Activated T-helper 1 cell treated with anti-CD3 and anti-CD28 coated beads, Interleukin-12 subunit alpha, Interleukin-12 subunit beta, Interleukin-2, Interleukin-4 antibody, amounts not matched to agents 30 ng/mL and 10 ng/mL and 1 ng/mL, durations not matched to agents 14 hours and 24 hours and 36 hours (primary cell): ENCODE results near the gene ROCK1. TPM values are rescaled to one million over a fixed set of nuclear protein-coding genes. Genes with fewer than 3 reads are reported as not detected.
"Not testable (repeated sequence)": the region's sequence is repeated elsewhere in the genome, so short reads cannot be mapped to it uniquely, and the experiment has no call there.

ENCODE experiments used
- DNase-seq: peaks from one replicate; pipeline ENCODE4 v3.0.0; 2021; ENCODE audit warnings: low spot score
- H3K27ac Mint-ChIP-seq: one replicate; pipeline ENCODE4 v1.8.0; 2021; ENCODE audit warnings: mild to moderate bottlenecking, mixed read lengths
- H3K27me3 Mint-ChIP-seq: one replicate; pipeline ENCODE4 v1.8.0; 2022; ENCODE audit warnings: mild to moderate bottlenecking, moderate library complexity, mixed read lengths; ENCODE audit not compliant: insufficient read depth
- H3K36me3 Mint-ChIP-seq: one replicate; pipeline ENCODE4 v1.8.0; 2021; ENCODE audit warnings: low read depth, mixed read lengths
- H3K4me1 Mint-ChIP-seq: one replicate; pipeline ENCODE4 v1.8.0; 2021; ENCODE audit warnings: low read depth, mixed read lengths
- H3K4me3 Mint-ChIP-seq: one replicate; pipeline ENCODE4 v1.8.0; 2021; ENCODE audit warnings: mild to moderate bottlenecking, moderate library complexity, mixed read lengths
- H3K9me3 Mint-ChIP-seq: one replicate; pipeline ENCODE4 v1.8.0; 2021; ENCODE audit warnings: mixed read lengths
- intact Hi-C: fragments of 100-400 bp; cut with micrococcal nuclease; formaldehyde crosslinking; loops from one replicate; pipeline ENCODE4 v1.15.1; 2024
- total RNA-seq: library from RNA; stranded (reverse); gene quantifications from 2 replicates; pipeline ENCODE4 v1.2.3, GENCODE V29; 2022

Gene ROCK1
- total RNA-seq, 1 donor from 2014 or later, result 58.6 TPM

DNA sequence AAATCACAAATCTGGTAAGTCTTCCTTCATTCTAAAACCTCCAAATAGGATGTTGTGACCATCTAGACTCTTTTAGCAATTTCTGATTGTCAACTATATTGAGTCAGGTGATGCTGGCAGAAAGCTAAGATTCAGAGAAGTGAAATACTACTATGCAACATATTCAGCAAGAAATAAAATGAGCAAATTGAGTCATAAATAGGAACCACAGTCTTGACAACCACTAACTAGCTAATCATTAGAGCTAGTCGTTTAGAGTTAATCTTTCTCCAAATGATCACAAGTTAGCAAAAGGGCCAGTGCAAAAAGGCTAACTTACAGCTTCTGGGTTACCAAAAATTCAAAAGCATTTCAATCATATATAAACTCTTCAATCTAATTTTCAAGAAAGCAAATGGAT, 54.5 kb downstream of the ROCK1 start:
- DNase-seq, result no peak
- intact Hi-C loops, result no loop called here
- Mint-ChIP-seq H3K27me3 (no peaks in the 10 kb centered on the region), H3K27ac (no peak overlapping the region), H3K4me3 (no peak overlapping the region), H3K36me3 (no peaks in the 10 kb centered on the region), H3K4me1 (no peaks in the 10 kb centered on the region), H3K9me3 (no peaks in the 10 kb centered on the region)

DNA sequence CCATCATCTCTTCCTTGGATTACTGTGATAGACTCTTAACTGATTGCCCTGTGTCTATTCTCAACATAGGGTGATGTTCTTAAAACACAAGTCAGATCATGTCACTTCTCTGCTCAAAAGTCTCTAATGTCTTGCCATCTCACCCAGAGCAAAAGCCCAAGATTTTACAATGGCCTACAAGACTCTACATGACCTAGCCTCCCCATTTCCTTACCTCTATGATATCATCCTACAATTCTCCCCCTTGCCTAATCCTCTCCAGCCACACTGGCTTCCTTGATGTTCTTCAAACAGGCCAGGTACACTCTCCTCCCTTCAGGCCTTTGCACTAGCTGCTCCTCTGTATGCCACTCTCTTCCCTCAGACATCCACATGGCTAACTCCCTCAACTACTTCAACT, 55.1 kb downstream of the ROCK1 start:
- H3K27me3 Mint-ChIP-seq, result no peaks in the 10 kb centered on the region
- no peaks in the 10 kb centered on the region for H3K9me3 Mint-ChIP-seq
- no peak overlapping the region for H3K27ac Mint-ChIP-seq
- DNase-seq, result no peak
- H3K36me3 Mint-ChIP-seq, result no peaks in the 10 kb centered on the region
- H3K4me1 Mint-ChIP-seq, result no peaks in the 10 kb centered on the region
- intact Hi-C loops, result no loop called here
- H3K4me3 Mint-ChIP-seq, result no peak overlapping the region

DNA sequence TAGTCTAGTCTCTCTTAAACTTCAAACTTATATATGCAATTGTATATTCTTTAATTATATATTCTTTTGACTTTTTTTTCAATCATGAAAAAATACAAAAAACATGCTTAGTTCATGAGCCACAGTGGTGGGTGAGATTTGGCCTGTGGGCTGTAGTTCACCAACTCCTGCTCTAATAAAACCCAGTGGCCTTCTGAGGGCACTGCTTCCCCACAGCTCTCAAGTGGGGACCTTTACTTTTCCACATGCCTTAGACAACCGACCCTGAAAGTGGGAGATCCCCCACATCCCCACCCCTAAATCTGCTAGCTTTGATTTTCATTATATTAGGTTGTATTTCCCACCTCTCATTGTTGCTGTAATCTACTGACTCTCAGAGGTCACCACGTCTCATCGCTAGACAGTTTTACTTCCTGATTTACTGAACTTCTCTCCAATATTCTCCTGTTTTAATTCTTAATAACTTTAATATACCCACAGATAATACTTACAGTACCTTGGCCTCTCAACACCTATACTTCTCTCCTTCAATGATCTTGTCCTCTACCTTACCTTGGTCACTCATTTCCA, 57.3 kb downstream of the ROCK1 start:
- Mint-ChIP-seq H3K27ac (no peak overlapping the region), H3K36me3 (peaks cover under 1% of the 10 kb centered on the region), H3K4me1 (peaks cover 6% of the 10 kb centered on the region), H3K27me3 (no peaks in the 10 kb centered on the region), H3K4me3 (no peak overlapping the region), H3K9me3 (no peaks in the 10 kb centered on the region)
- intact Hi-C loops, result no loop called here
- DNase-seq, result no peak

DNA sequence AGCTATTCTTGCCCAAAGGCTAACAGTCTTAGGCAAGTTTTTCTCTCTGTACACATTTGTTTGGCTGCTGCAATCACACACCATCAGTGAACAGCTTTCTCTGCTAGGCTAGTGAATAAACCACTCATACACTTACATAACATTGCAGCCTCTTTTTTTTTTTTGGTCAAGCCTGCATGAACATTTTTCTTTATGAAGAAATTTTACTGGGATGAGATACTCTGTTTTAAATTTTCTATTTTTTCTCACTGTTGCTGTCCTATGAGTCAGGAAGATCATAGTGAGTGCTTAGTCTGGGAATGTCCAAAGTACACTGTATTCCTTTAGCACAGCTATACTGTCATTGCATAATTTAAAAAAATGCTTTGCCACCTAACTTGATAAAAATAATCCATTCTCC, 58.5 kb downstream of the ROCK1 start:
- no peak overlapping the region for H3K4me3 Mint-ChIP-seq
- peaks cover 13% of the 10 kb centered on the region for H3K4me1 Mint-ChIP-seq
- no peak overlapping the region for H3K27ac Mint-ChIP-seq
- no peak for DNase-seq
- H3K27me3 Mint-ChIP-seq, result no peaks in the 10 kb centered on the region
- peaks cover 1% of the 10 kb centered on the region for H3K36me3 Mint-ChIP-seq
- no peaks in the 10 kb centered on the region for H3K9me3 Mint-ChIP-seq
- intact Hi-C loops, result no loop called here

DNA sequence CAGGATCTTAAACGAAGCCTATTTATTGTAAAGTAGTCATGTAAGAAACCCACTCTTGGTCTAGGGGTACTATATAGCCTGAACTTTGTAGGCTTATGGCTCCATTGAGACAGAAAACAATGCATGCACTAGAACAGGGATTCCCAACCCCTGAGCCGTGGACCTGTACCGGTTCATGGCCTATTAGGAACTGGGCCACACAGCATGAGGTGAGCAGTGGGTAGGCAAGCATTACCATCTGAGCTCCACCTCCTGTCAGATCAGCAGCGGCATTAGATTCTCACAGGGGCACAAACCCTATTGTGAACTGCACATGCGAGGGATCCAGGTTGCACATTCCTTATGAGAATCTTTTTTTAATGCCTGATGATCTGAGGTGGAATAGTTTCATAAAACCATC, 59.2 kb downstream of the ROCK1 start:
- Mint-ChIP-seq H3K9me3 (no peaks in the 10 kb centered on the region), H3K27ac (no peak overlapping the region), H3K4me3 (no peak overlapping the region), H3K27me3 (no peaks in the 10 kb centered on the region), H3K36me3 (peaks cover 4% of the 10 kb centered on the region), H3K4me1 (peaks cover 13% of the 10 kb centered on the region)
- intact Hi-C loops, result no loop called here
- DNase-seq, result no peak

DNA sequence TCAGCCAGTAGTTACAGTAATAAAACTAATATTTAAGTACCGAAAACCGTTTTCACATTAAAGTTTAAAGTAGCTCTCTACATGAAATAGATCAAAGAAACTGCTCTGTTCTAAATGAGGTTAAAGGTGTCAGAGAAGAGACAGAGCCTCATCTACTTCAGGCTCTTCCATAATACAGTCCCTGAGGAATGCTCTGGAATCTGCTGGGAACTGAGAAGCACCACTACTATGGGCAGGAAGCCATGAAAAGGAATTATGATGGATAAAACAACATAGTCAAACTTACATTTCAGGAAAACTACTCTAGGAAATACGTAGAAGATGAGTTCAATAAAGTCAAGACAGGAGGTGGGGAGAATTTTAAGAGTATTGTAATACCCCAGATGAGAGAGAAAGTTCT, 60.0 kb downstream of the ROCK1 start:
- no peak overlapping the region for H3K27ac Mint-ChIP-seq
- no peak for DNase-seq
- no peak overlapping the region for H3K4me3 Mint-ChIP-seq
- H3K27me3 Mint-ChIP-seq, result no peaks in the 10 kb centered on the region
- intact Hi-C loops, result no loop called here
- H3K36me3 Mint-ChIP-seq, result peaks cover 10% of the 10 kb centered on the region
- peaks cover 13% of the 10 kb centered on the region for H3K4me1 Mint-ChIP-seq
- no peaks in the 10 kb centered on the region for H3K9me3 Mint-ChIP-seq

DNA sequence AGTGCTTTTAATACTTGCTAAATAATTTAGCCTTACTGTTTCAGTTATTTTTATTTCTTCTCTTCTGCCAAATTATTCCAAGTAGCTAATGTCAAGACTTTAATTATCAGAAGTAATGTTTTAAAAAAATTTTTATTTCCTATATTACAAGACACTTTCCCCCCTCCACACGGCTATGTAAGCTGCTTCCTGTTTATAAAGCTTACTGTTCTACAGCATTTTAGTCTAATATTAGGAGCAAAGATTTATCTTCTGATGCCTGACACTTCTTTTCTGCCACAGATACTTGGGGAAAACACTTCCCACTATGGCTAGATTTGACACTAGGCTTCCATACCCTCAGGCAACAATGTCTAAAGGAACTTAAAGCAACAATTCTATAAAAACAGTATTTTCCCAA, 62.3 kb downstream of the ROCK1 start:
- H3K9me3 Mint-ChIP-seq, result no peaks in the 10 kb centered on the region
- H3K27ac Mint-ChIP-seq, result no peak overlapping the region
- intact Hi-C loops, result no loop called here
- no peaks in the 10 kb centered on the region for H3K27me3 Mint-ChIP-seq
- peaks cover 10% of the 10 kb centered on the region for H3K36me3 Mint-ChIP-seq
- no peak for DNase-seq
- H3K4me3 Mint-ChIP-seq, result no peak overlapping the region
- peaks cover 18% of the 10 kb centered on the region for H3K4me1 Mint-ChIP-seq

DNA sequence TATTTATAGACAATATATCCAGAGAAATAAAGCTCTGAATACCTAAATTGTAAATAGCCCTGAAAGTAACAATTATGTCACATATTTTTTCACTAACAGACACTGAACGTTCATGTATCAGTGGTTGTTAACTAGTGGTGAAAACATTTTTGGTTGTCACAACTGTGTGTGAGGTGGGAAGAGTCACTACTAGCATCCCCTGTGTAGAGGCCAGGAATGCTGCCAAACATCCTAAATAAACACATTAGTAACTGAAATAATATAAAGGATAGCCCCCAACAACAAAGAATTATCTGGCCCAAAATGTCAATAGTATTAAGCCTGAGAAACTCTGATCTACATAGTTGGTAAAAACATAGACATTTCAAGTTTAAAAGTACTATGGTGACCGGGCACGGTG, 64.5 kb downstream of the ROCK1 start:
- intact Hi-C loops, result no loop called here
- Mint-ChIP-seq H3K36me3 (peaks cover 16% of the 10 kb centered on the region), H3K27ac (no peak overlapping the region), H3K9me3 (no peaks in the 10 kb centered on the region), H3K4me3 (no peak overlapping the region), H3K27me3 (no peaks in the 10 kb centered on the region), H3K4me1 (peaks cover 18% of the 10 kb centered on the region)
- no peak for DNase-seq

DNA sequence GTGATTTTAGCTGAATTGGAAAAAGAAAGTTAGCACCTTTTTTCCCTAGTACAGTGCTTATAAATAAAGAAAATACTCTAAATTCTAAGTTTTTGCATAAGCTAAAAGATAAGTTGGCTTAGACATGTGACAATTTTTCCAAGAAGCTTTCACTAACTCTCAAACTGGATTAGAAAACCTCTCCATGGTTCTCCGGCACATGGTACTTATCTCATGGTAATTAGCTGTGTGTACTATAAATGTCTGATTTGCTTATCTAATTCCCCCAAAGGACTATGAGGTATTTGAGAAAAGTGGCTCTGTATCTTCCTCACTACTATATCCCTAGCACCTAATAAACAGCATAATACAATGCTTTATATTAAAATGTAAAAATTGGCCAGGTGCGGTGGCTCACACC, 71.1 kb downstream of the ROCK1 start:
- intact Hi-C loops, result no loop called here
- H3K4me3 Mint-ChIP-seq, result no peak overlapping the region
- H3K27ac Mint-ChIP-seq, result no peak overlapping the region
- H3K4me1 Mint-ChIP-seq, result peaks cover 5% of the 10 kb centered on the region
- no peak for DNase-seq
- no peaks in the 10 kb centered on the region for H3K27me3 Mint-ChIP-seq
- no peaks in the 10 kb centered on the region for H3K9me3 Mint-ChIP-seq
- peaks cover 22% of the 10 kb centered on the region for H3K36me3 Mint-ChIP-seq

DNA sequence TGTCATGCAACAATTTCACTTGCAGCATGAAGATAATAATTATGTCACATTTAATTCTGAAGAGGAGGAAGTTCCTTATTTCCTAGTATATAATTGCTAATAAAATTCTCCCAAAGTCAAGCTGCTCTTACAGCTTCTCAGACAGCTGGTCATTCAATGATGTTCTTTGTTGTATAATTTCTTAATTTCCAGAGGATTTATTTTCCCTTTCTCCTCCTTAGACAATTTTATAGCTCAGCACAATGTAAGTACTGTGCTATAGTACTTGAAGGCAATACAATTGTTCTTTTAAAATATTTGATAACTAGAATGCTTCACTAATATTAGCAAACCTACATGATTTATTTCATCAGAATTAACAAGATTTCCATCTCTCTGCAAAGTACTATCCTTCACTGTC, 73.4 kb downstream of the ROCK1 start:
- H3K4me3 Mint-ChIP-seq, result no peak overlapping the region
- intact Hi-C loops, result no loop called here
- peaks cover 27% of the 10 kb centered on the region for H3K36me3 Mint-ChIP-seq

DNA sequence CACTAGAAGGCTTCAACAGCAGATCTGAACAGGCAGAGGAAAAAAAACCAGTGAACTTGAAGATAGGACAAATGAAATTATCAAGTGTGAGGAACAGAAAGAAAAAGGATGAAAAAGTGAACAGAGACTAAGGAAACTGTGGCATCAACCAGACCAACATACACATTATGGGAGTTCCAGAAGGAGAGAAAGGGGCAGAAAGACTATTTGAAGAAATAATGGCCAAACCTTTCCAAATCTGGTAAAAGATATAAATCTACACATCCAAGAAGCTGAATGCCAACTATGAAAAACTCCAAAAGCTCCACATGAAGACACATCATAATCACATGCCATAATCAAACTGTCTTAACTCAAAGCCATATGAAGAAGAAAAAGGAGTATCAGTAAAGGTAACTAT, 79.8 kb downstream of the ROCK1 start:
- Mint-ChIP-seq H3K27ac (no peak overlapping the region), H3K4me3 (no peak overlapping the region), H3K4me1 (no peaks in the 10 kb centered on the region), H3K9me3 (peaks cover 13% of the 10 kb centered on the region), H3K36me3 (peaks cover 30% of the 10 kb centered on the region), H3K27me3 (no peaks in the 10 kb centered on the region)
- no peak for DNase-seq
- intact Hi-C loops, result no loop called here

More for the DNA sequence above, 73.4 kb downstream of the ROCK1 start:
- no peak for DNase-seq
- Mint-ChIP-seq H3K9me3 (peaks cover 2% of the 10 kb centered on the region), H3K27me3 (no peaks in the 10 kb centered on the region), H3K4me1 (no peaks in the 10 kb centered on the region), H3K27ac (no peak overlapping the region)

DNA sequence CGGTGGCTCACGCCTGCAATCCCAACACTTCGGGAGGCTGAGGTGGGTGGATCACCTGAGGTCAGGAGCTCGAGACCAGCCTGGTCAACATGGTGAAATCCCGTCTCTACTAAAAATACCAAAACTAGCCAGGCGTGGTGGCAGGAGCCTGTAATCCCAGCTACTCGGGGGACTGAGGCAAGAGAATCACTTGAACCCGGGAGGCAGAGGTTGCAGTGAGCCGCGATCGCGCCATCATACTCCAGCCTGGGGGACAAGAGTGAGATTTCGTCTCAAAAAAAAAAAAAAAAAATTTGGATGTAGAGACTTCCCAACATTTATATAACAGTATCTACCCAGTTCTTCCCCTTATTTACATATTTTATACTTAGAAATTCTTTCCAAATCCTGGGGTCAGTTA, 93.4 kb downstream of the ROCK1 start:
- H3K27ac Mint-ChIP-seq, H3K27me3 Mint-ChIP-seq, DNase-seq, intact Hi-C loops, H3K9me3 Mint-ChIP-seq, H3K4me1 Mint-ChIP-seq, H3K4me3 Mint-ChIP-seq: not testable (repeated sequence)
- H3K36me3 Mint-ChIP-seq, result peaks cover 42% of the 10 kb centered on the region

DNA sequence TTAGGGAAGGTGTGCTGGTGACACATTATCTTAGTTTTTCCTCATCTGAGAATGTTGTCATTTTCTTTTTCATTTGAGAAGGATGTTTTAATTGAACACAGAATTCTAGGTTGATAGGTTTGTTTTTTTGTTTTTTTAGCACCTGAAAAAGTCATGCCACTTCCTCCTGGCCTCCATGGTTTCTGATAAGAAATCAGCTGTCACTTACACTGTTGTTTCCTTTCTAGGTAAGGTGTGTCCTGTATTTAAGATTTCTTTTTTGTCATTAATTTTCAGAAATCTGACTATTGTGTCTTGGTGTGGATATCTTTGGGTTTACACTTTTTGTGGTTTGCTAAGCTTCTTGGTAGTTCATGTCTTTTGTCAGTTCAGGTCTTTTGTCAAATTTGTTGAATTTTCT, 99.3 kb downstream of the ROCK1 start:
- Mint-ChIP-seq H3K36me3 (peaks cover 58% of the 10 kb centered on the region), H3K4me1 (peaks cover 12% of the 10 kb centered on the region), H3K9me3 (peaks cover 15% of the 10 kb centered on the region), H3K27me3 (no peaks in the 10 kb centered on the region), H3K4me3 (no peak overlapping the region), H3K27ac (no peak overlapping the region)
- intact Hi-C loops, result no loop called here
- no peak for DNase-seq

DNA sequence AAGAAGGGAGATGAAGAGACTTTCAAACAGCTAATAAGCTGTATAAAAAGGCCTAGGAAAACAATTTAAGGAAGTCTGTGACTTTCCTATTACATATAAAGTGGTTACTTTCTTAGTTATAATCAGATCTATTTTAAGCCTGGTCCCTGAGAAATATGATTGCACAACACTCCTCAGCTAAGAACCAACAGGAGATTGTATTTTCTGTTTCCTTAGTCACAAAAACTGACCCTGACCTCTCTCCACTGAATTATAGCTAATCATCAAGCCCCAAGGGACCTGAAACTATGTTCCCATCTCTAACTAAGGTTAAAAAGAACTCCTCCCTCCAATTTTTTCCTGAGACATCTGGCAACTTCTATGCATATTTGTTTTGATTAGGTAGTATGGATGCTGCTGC, 106.9 kb downstream of the ROCK1 start:
- intact Hi-C loops, result no loop called here

More for the DNA sequence above, 106.9 kb downstream of the ROCK1 start:
- no peak overlapping the region for H3K27ac Mint-ChIP-seq
- H3K9me3 Mint-ChIP-seq, result no peaks in the 10 kb centered on the region
- peaks cover 19% of the 10 kb centered on the region for H3K36me3 Mint-ChIP-seq
- H3K4me3 Mint-ChIP-seq, result no peak overlapping the region
- H3K27me3 Mint-ChIP-seq, result no peaks in the 10 kb centered on the region
- H3K4me1 Mint-ChIP-seq, result peaks cover 5% of the 10 kb centered on the region
- no peak for DNase-seq
